ENCODE results near the gene GPR37L1.
A peak's percentile ranks its signal among the peaks of the same experiment; 100 is the strongest.

Gene GPR37L1

DNA sequence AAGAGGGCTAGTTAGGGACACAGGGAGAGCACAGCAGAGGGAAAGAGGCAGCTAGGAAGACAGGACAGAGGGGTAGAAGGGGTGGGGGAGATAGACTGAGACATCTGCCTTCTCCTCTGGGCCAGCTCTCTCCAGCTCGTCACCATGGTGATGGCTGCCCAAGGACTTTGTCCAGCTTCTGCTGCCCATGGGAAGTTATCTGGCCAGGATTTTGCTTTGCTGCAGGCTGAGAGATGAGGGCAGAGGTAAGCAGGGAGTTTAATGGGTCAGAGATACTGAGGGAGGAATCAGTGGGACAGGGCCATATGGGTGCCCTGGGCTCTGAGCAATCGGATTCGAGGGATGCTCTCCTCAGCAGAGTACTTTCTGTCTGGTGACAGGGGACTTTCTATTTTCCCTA is 34.5 kb upstream of the GPR37L1 start:
- TF ChIP-seq RAD21 (IDR thresholded peaks at IDR 0.05; ENCODE audit: low read depth) (no peak), TEAD4 (IDR thresholded peaks at IDR 0.05) (no peak), FOXM1 (IDR thresholded peaks at IDR 0.05; ENCODE audit: borderline replicate concordance, low read depth) (no peak), ZBTB7A (IDR thresholded peaks at IDR 0.05; ENCODE audit: low read depth) (no peak), CEBPB (IDR thresholded peaks at IDR 0.05) (no peak), TCF12 (IDR thresholded peaks at IDR 0.05; ENCODE audit: low read depth) (no peak), YY1 (IDR thresholded peaks at IDR 0.05; ENCODE audit: low read depth) (no peak)

GRCh38 chr1:202090994-202091393 is 31.7 kb upstream of the GPR37L1 start:
- TF ChIP-seq RAD21 (IDR thresholded peaks at IDR 0.05; ENCODE audit: low read depth) = peak; percentile 26; the same call in 1 of the 2 replicates
- TF ChIP-seq REST (IDR thresholded peaks at IDR 0.05; ENCODE audit: low read depth) = no peak
- no peak for TF ChIP-seq TCF12 (IDR thresholded peaks at IDR 0.05; ENCODE audit: low read depth)
- TF ChIP-seq EP300 (IDR thresholded peaks at IDR 0.05; ENCODE audit: borderline replicate concordance) = no peak

DNA sequence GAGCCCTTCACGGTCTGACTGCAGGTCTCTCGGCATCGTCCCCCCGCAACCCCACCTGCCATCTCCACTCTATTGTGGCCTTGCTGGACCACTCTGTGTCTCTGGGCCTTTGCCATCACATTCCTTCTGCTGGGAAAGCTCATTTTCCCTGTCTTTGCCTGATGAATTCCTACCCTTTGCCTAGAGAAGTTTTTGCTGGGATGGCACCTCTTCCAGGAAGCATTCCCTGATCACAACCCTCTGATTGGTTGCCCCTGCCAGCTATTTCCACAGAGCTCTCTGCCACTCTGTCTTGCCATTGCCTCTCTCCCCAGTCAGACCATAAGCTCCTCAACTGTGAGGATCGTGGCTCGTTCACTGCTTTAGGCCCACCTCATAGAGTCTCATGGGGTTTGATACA is 28.9 kb upstream of the GPR37L1 start:
- no peak for TF ChIP-seq EP300 (IDR thresholded peaks at IDR 0.05; ENCODE audit: borderline replicate concordance)
- TF ChIP-seq FOXM1 (IDR thresholded peaks at IDR 0.05; ENCODE audit: borderline replicate concordance, low read depth) = no peak
- TF ChIP-seq CEBPB (IDR thresholded peaks at IDR 0.05) = no peak
- TF ChIP-seq EGR1 (IDR thresholded peaks at IDR 0.05) = no peak
- TF ChIP-seq REST (IDR thresholded peaks at IDR 0.05; ENCODE audit: low read depth) = no peak
- TF ChIP-seq NFIC (IDR thresholded peaks at IDR 0.05) = no peak
- TF ChIP-seq USF1 (IDR thresholded peaks at IDR 0.05) = no peak
- TF ChIP-seq CREB1 (IDR thresholded peaks at IDR 0.05; ENCODE audit: low read depth) = no peak

GRCh38 chr1:202101184-202101583 is 21.5 kb upstream of the GPR37L1 start:
- TF ChIP-seq ZBTB7A (IDR thresholded peaks at IDR 0.05; ENCODE audit: low read depth) (no peak), REST (IDR thresholded peaks at IDR 0.05; ENCODE audit: low read depth) (no peak), TAF1 (IDR thresholded peaks at IDR 0.05; ENCODE audit: low read depth) (no peak), USF1 (IDR thresholded peaks at IDR 0.05) (no peak), FOXM1 (IDR thresholded peaks at IDR 0.05; ENCODE audit: borderline replicate concordance, low read depth) (no peak), RAD21 (IDR thresholded peaks at IDR 0.05; ENCODE audit: low read depth) (peak; percentile 43), TCF12 (IDR thresholded peaks at IDR 0.05; ENCODE audit: low read depth) (0 out of 2 replicates have a peak, but pooled peaks have one; percentile 4), NFIC (IDR thresholded peaks at IDR 0.05) (peak; percentile 26; the same call in 1 of the 2 replicates), YY1 (IDR thresholded peaks at IDR 0.05; ENCODE audit: low read depth) (no peak), CEBPB (IDR thresholded peaks at IDR 0.05) (no peak), TEAD4 (IDR thresholded peaks at IDR 0.05) (no peak), EP300 (IDR thresholded peaks at IDR 0.05; ENCODE audit: borderline replicate concordance) (no peak), EGR1 (IDR thresholded peaks at IDR 0.05) (no peak), MAX (IDR thresholded peaks at IDR 0.05) (0 out of 2 replicates have a peak, but pooled peaks have one; percentile 17), CREB1 (IDR thresholded peaks at IDR 0.05; ENCODE audit: low read depth) (no peak)

DNA sequence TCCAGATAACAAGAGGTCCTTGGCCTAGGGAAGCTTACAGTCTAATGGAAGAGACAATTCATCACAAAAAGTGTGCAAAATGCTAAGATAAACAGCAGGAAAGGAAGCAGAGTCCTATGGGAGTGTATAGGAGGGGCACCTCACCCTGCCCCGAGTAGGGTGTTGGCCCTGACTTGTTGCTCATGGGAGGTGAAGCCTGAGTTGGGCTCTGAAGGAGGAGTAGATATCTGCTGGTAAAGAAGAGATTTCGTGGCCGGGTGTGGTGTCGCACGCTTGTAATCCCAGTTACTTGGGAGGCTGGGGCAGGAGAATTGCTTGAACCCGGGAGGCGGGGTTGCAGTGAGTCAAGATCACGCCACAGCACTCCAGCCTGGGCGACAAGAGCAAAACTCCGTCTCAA is 18.6 kb upstream of the GPR37L1 start:
- no peak for TF ChIP-seq TAF1 (IDR thresholded peaks at IDR 0.05; ENCODE audit: low read depth)
